ENCODE data around the gene CLASP1. TPM values are rescaled to one million over a fixed set of nuclear protein-coding genes. Genes with fewer than 3 reads are reported as not detected.

The CLASP1 gene
- total RNA-seq, 1 experiment from 2014 or later: 26.1 TPM

- no peak for DNase-seq (ENCODE audit: low read depth)
Measured at GRCh38 chr2:121541495-121541894, 107.8 kb downstream of the CLASP1 start.

GRCh38 chr2:121539750-121540469, 109.4 kb downstream of the CLASP1 start:
- DNase-seq (ENCODE audit: low read depth): no peak

DNA sequence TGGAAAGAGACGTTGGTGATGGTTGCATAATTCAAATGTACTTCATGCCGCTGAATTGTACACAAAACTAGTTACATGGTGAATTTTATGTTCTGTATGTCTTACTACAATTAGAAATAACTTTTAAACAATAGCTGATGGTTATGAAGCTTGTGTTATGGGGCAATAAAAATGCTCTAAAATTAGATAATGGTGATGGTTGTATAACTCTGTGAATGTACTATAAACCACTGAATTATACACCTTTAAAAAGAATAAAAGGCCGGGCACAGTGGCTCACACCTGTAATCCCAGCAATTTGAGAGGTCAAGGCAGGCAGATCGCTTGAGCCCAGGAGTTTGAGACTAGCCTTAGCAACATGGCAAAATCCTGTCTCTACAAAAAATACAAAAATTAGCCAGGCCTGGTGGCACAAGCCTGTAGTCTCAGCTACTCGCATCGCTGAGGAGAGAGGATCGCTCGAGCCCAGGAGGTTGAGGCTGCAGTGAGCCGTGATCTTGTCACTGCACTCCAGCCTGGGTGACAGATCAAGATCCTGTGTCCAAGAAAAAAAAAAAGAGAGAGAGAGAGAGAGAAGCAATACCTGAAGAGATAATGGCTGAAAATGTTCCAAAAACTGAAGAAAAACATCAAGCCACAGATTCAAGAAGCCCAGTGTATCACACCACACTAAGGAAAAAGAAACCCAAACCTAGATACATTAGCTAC, 112.3 kb downstream of the CLASP1 start:
- DNase-seq (ENCODE audit: low read depth): no peak

GRCh38 chr2:121536347-121536746, 112.9 kb downstream of the CLASP1 start:
- DNase-seq (ENCODE audit: low read depth): no peak

- no peak for DNase-seq (ENCODE audit: low read depth)
Measured at GRCh38 chr2:121534007-121534406, 115.3 kb downstream of the CLASP1 start.

- no peak for DNase-seq (ENCODE audit: low read depth)
Measured at GRCh38 chr2:121532894-121533293, 116.4 kb downstream of the CLASP1 start.

DNA sequence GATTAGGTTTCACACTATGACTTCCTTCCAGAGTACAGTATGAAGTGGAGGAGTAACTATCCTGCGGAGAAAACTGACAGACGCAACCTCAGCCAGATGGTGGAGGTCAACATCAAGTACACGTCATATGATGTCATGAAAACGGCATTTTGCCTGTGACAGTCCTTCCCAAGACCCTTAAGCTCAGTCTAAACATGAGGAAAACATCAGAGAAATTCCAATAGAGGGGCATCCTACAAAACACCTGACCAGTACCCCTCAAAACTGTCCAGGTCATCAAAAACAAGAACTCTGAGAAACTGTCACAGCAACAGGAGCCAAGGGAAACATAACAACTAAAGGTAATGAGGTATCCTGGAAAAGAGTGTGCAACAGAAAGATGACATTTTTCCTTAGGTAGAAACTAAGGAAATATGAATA, 116.9 kb downstream of the CLASP1 start:
- DNase-seq (ENCODE audit: low read depth): peak; percentile 66

DNA sequence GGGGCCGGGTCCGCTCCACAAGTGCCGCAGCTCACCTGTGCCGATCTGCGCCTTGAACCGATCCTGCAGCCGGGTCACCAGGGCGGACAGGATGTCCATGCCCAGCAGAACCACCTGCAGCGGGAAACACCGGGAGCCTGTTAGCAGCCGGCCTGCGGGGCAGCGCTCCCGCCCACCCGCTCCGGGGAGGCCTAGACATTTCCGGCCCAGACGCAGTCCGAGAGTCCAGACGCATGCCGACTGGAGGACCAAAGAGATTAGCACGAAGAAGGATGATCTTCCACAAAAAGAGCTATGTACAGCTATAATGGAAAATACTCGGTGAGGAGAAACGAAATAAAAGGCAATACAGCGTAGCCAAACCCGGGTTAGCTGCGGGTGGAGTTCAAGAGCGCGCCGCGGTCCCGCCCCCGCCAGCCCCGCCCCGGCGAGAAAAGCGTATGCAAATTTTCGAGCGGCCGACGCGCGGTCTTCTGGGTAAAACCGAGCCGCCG, 119.0 kb downstream of the CLASP1 start:
- DNase-seq (ENCODE audit: low read depth): peak; percentile 77

DNA sequence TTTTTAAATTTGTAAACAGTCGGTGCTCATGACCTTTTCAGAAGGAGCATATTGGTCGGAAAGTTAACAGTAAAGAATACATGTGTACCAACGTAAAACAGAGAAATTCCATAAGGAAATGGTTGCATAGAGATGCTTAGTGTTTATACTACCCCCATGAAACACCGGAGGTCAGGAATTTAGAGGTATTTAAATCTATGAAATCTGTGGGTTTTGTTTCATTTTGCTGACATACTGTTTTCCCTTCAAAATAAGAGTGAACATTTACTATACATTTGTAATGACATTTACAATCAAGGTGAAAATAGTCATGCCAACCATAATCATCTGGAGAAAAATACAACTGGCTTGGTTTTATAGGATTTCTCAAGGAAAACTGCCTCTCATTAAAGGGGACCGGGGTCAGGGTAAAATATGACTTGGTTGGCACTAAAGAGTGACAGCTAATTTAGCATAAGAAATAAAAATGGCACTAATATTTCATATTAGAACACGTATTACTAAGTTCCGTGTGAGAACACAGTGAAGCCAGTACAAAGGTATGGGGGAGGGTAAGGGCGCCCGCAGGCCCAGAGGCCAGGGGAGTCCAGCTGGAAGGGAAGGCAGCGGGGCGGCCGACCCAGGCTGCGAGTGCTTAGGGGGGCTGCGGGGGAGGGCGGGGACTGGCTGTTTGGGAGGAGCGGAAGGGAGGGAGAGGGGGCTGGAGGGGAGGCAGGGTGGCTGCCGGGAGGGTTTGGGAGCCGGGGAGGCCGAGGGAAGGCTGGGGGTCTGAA, 119.6 kb downstream of the CLASP1 start:
- peak; percentile 72 for DNase-seq (ENCODE audit: low read depth)

- DNase-seq (ENCODE audit: low read depth): no peak
Measured at GRCh38 chr2:121527009-121527682, 122.1 kb downstream of the CLASP1 start.

- no peak for DNase-seq (ENCODE audit: low read depth)
Measured at GRCh38 chr2:121524685-121525425, 124.4 kb downstream of the CLASP1 start.

GRCh38 chr2:121521359-121521758, 127.9 kb downstream of the CLASP1 start:
- DNase-seq (ENCODE audit: low read depth): peak; percentile 21

DNA sequence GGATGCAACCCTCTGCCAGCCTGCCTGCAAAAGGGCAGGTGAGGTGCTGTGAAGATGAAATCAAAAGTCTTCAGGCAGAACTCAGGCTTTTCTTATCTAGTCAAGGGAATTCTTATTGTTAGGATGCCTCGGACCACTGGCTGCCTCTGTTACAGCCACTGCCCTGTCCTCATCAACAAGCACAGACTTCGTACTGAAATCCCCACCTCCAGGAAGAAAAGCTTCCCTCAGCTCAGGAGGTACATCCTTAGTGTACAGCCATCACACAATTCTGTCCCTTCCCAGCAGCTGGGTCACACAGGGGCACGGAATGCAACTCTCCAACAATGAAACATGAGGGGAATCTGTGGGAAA, 128.6 kb downstream of the CLASP1 start:
- no peak for DNase-seq (ENCODE audit: low read depth)

GRCh38 chr2:121519732-121520640, 129.3 kb downstream of the CLASP1 start:
- peak; percentile 50 for DNase-seq (ENCODE audit: low read depth)

GRCh38 chr2:121519153-121519552, 130.1 kb downstream of the CLASP1 start:
- DNase-seq (ENCODE audit: low read depth): no peak

- DNase-seq (ENCODE audit: low read depth): no peak
Measured at GRCh38 chr2:121513597-121514333, 135.5 kb downstream of the CLASP1 start.

DNA sequence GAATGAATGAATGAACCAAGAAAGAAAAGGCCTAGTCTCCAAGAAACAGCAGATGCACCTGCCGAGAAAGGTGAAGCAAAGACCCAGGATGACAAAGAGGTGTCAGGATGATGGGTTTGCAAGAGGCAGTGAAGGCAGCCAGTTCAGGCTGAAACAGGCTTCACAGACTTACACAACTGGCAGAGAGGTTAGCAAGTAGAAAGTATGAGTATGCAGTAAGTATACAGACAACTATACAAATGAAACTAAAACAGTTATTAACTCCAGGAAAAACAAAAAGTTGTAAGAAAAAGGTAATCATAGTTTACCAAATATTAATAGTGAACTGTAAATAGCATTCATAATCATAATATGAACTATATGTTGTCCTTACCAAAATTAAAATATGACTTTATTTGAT, 138.4 kb downstream of the CLASP1 start:
- no peak for DNase-seq (ENCODE audit: low read depth)

DNA sequence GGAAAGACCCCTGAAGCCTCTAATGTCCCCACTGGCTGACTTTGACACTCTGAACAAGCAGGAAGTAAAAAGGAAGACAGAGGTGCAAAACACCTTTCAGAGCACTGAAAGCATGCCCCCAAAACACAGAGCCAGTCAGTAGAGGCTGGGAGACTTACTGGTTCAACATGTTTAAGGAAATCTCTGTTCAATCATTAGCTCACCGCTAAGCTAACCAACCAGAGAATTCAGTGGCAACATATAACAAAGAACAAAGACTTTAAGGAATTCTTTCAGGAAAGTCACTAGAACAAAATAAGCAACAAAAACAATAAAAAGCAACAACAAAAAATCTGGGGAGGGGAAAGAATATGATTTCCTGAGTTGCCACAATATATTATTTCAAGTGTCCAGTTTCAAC, 142.6 kb downstream of the CLASP1 start:
- DNase-seq (ENCODE audit: low read depth): no peak

DNA sequence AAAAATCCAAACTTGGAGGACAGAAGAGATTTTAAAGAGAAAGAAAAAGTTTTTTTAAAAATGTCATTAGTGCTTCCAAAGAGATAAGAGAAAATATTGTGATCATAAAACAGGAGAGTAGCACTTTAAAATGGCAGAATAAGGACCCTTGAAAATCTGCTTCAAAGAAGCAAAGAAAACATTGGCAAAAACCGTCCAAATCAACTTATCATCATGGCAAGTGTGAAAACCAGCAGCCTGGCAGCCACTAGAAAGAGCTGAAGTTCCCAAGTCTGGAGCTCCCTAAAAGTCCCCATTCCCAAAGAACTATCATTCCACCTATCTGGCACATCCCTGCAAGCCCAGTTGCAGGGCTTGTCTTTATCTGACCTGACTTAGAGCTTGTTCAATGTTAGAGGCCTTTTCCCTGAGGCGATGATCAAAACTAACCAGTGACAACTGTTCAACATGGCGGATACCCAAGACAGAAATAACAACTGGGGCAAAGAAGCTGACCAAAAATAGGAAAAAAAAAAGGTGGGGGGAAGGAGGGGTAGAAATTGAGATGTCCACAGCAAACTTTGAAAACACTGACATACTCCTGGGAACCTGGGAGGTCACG, 143.2 kb downstream of the CLASP1 start:
- DNase-seq (ENCODE audit: low read depth): no peak
